T follicular helper cell (primary cell): ENCODE data around the gene ATRNL1.

Experiments used
- DNase-seq: peaks from one replicate; pipeline ENCODE4 v3.0.0-alpha.2; 2020; ENCODE audit warnings: low read depth

The ATRNL1 gene

DNA sequence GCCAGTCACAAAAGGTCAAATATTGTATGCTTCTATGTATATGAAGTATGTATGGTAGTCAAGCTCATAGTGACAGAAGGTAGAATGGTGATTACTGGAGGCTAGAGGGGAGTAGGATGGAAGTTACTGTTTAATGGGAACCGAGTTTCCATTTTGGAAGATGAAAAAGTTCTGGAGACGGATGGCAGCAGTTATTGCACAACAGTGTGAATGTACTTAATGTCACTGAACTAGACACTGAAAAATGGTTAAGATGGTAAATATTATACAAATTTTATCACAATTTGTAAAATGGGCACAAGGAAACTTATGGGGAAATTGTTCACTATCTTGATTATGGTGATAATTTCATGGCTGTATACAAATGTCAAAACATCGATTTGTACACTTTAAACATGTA, 895.2 kb downstream of the ATRNL1 start:
- DNase-seq: no peak

DNA sequence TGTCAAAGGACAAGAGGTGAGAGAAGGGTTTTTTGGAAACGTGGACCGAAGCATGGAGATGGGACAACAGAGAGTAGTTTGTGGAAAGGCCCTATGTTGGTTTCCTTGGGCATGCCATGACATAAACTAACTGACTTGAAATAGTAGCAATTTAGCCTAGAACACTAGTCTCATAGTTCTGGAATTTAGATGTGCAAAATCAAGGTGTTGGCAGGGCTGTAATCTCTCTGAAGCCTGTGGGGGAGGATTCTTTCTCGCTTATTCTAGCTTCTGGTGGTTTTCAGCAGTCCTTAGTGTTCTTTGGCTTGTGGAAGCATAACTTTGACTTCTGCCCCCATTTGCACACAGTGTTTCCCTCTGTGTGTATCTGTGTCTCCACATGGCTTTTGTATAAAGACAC, 896.5 kb downstream of the ATRNL1 start:
- DNase-seq: no peak

DNA sequence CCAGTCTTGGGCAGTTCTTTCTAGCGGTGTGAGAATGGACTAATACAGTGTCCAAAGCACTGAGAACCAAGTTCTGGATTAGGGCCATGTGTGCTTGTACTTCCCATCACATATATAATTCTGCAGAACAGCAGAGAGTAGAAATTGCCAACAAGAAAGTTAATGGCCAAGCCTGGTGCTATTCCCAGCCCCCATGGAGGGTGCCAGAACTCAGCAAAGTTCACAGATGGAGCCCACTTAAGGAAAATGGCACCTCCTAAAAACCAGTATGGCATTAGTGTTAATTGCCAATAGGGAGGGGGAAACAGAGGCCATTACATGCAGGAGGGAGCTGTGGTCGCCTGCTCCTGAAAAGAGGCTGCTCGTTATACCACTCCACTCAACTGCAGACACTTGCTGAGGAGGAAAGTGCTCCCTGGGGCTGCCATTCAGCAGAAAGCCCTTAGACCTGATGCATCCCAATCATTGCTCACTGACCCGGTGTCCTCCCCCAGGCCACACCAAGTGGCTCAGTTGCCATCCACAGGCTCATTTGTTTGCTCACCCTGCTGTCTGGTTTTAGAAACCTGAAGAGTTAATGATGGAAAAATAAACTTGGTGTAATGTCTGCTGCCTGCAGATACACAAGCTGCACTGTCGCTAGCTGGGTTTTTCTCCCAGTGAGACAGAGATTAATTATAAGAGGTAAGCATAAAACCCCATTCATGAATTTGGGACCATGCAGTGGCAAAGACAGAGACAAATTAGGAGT, 899.2 kb downstream of the ATRNL1 start:
- DNase-seq: no peak

DNA sequence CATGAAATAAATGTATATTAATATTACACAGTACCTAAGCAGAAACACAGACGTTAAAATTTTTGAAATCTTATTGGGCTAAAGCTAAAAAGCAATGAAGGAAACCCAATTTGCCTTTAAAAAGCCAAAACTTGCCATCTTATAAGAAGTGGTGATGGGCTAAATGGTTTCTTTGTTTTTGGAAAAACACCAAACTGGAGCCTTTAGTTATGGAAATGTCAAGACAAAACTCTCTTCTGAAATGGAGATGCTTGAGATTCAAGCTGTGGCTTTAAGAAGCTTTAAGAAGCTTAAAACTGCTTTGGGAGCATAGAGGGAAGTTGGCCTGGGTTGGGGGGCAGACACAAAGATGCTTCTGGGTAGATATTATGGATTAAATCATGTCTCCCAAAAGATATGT, 902.9 kb downstream of the ATRNL1 start:
- no peak for DNase-seq

DNA sequence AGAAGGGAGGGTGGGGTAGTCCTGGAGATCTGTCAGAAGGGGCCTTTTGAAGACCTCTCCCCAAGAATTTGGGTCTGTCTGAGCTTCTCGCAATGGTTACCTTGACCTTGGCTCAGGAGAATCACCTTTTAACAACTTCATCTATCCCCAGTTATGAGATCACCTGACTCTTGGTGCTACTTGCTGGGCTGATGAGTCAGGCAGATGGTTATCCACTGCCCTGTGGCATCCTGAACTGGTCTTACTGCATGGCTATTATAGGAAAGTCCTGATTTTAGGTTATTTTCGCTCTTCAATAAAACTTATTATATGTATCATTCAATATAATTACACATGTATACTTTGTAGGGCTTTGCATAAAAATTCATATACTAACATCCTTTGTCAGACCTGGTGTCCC, 905.1 kb downstream of the ATRNL1 start:
- DNase-seq: no peak
